Measurements from ENCODE around the gene ZCCHC24.

The ZCCHC24 gene

DNA sequence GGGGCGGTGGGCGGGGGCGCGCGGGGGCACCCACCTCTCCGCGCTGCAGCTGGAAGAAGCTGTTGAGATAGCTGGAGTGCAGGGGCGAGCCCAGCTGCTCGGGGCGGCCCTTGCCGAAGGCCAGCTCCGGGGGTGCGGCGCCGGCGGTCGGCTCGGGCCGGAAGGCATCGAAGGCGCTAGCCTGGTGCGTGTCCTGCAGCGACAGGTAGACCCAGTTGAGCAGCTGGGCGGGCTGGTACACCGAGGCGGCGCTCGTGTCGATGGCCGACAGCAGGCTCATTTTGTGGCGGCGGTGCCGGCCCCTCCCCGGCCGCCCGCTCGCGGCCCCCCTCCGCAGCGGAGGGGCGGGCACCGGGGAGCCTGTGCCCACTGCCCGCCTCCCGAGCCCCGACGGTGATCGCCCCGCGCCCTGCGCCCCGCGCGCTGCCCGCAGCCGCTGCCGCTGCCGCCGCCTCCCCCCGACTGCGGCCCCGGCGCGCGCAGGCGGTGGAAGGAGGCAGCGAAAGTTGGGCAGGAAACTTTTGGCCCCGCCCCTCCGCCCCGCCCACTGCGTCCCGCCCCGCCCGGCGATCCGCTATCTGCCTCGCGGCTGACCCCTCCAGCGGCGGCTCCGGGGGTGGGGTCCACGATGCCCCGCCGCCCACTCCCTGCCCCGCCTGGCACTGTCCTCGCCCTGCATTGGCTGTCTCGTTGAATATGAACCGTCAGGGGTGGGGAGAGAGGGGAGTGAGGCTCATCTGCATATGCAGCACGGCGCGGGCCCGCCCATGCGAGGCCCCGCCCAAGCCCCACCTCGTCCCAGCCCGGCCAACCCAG lies at the start of gene ZCCHC24:
ZCCHC24 (minus strand) TSS at position 464 of the 816 bp plus-strand sequence; CDS start at position 280, 184 bp downstream.
- peak; percentile 98 for DNase-seq (ENCODE audit: low spot score)

DNA sequence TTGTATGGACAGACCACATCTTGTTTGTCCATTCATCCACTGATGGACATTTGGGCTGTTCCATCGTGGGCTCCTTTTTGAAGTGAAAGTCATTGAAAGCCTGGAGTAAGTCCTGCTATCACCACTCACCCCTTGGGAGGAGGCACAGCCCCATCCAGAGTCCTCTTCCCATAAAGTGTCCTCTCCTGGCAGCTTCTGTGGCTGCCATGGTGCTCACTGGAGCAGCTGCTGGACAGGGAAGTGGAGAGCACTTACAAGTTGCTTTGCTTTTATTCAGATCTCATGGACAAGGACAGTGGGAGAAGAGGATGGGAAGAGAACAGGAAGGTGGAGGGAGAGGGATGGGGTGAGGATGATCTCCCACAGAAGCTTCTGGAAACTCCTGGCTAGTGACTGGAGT lies 48.4 kb upstream of the ZCCHC24 start:
- DNase-seq (ENCODE audit: low spot score), result no peak

DNA sequence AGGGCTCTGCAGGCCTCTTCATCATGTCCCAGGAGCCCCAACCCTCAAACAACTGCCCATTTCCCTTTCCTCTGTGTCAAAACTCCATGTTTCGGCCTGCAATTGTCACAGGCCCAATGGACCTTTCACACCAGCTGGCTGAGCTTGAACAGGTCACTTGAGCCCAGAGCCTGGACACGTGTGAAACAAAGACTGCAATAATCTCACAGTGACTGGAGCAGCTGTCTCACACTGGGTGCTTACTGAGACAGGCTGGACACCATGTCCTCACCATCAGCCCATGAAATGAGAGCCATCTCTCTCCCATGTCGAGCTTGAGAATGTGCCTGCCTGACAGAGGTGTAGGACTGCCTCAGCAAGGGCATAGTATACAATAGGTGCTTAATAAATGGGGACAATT lies 47.4 kb upstream of the ZCCHC24 start:
- no peak for DNase-seq (ENCODE audit: low spot score)

DNA sequence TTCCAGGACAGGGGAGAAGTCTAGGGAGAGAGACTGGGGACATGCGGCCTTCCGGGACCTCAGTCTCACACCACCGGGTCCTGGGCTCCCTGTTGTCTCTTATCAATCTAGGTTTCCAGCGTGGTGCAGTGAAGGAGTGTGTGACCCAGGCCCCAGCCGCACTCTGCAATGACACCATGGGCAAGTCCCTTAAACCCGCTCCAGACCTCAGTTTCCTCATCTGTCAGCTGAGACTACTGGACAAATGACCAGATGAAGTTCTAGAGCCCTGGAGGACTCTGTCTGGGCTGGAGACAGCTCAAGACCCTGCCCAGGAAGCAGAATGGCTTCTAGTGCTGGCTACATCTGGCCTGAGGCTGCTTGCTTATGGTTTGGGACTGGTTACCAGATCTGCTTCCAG lies 46.8 kb upstream of the ZCCHC24 start:
- DNase-seq (ENCODE audit: low spot score), result no peak

DNA sequence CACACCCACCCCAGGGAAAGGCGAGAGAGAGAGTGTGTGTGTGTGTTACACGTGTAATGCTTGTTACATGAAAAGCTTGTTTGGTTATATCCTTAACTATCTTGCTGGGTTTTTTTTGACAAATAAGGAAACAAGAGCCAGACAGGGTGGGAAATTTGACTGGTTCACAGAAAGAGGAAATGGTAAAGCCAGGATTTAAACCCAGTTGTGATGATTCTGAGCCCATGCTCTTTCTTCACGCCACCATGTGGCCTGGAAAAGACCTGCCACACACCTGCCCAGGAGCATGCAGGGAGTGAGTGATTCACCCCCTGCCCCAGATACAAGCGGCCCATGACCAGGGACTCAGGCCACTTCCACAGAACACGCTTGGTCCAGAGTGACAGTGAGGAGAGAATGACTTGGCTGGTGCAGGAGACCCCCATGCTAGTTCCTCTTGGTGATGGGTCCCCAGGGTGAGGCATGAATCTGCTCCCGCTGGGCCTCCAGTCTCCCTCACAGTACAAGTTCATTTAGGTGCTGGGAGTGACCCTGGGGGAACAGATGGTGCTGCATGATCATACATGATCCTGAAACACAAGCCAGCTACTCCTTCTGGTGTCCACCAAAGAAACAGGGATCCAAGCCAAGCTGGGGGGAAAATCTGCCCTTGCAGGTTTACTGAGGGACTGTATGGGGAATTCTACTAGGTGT lies 45.9 kb upstream of the ZCCHC24 start:
- no peak for DNase-seq (ENCODE audit: low spot score)

DNA sequence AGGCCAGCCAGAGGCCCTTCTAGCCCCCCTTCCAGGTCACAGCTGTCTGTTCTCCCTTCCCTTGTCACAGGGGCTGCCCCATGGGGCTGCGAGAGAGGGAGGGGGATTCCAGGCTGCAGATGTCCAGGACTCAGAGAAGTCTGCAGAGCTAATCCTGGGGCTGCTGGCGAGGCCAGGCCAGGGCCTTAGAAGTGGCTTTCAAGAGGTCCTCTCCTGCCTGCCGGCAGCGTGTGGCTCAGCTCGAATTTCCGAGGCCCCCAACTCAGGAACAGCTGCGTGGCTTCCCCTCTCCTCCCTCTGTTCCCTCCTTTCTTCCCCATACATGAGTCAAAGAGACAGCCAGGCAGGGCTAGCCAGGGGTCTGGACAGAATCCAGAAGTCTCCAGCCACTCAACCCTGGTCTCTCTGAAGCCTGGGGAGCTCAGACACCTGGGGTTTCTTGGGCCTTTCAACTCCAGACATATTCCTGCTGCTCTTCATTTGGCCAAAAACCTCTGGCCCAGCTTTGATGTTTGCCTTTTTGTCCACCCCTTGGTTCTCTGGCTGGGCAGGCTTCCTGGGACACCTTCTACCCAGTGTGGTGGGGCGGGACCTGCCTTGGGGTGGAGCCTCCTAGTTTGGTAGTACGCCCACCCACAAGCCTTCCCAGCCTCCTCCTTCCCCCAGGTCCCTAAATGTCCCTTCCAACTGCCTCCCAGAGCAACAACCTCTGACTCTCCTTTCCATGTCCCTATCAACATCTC lies 45.1 kb upstream of the ZCCHC24 start:
- DNase-seq (ENCODE audit: low spot score), result peak; percentile 80

DNA sequence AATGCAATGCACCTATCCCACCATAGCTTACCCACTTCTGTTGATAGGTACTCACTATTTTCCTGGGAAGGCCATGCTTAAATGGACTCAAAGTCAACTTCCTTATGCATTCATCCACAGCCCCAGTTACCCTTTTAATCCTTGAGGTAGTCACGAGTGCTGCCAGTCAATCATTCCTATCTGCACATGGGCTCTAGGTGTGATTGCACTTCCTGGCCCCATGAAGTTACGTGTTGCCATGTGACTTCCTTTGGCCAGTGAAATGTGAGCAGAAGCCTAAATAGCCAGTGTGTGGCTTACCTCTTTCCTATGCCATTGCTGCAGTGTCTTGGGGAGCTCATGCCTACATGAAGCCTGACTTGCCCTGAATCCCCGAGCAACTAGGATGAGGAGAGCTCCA lies 43.4 kb upstream of the ZCCHC24 start:
- no peak for DNase-seq (ENCODE audit: low spot score)

DNA sequence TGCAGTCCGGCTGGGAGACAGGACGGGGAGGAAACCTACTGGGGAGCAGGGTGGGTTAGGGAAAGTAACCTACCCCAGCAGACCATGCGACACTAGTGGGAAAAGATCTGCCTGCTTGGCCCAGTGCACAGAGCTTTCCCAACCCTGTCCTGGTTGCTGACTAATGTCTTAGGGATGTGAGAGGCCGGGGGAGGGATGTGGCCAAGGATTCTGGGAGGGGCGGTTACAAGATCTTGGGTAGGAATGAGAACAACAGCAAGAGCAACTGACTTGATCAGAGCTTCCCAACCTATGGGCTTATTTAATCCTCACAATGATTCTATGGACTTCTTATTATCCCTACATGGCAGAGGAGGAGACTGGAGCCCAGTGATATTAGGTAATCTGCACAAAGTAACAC lies 42.9 kb upstream of the ZCCHC24 start:
- DNase-seq (ENCODE audit: low spot score), result peak; percentile 67

DNA sequence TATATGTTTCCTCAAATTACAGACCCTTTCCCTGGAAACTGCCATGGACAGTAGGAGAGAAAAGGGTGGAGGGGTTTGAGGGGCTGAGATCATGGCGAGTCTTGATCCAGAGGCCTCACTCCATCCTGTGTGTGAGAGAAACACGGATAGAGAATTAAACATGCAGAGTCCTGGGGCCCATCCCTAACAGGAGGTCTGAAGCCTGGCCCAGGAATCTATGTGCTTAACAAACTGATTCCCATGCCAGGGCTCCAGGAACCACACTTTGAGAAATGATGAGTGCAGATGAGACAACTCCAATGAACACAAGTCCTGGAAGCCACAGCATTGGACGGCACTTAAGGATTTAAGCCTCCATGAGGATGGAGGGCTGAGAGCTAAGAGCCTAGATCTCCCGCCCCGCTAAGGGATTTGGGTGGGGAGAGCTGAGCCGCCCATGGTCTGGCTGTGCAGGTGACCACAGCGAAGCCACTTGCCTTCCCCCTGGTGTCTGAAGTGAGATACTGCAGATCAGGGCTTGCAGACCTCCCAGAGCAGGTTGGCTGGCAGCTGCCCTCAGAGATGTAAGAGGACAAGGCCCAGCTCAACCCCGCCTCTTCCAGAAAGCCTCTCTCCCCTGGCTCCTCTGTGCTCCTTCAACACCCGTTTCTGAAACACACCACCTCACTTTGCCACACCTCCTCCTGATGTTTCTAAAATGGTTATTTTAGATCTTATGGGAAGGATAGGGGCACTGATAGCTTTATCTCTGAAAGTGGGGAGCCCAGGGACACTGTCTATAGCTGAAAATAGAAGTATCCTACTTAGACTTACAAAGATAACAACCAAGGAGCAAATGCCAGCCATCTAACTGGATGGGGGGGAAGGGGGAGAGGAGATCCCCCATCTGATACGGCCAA lies 42.1 kb upstream of the ZCCHC24 start:
- DNase-seq (ENCODE audit: low spot score), result no peak

DNA sequence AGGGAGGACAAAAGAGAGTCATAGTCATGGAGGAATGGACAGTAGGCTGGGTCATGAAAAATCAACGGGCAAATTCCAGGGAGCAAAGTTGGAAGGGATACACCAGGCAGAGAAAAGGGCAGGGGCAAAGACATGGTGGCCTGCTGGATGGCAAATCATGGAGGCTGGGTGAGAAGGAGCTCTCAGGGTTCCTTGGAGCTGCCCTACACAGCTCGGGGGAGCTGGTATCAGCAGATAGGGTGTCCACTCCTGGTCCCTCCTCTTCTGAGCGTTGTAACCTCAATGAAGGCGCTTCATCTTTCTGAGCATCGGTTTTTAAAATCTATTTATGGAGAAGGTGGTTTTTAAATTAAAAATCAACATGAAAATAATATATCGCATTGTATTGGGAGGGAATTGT lies 39.1 kb upstream of the ZCCHC24 start:
- no peak for DNase-seq (ENCODE audit: low spot score)

DNA sequence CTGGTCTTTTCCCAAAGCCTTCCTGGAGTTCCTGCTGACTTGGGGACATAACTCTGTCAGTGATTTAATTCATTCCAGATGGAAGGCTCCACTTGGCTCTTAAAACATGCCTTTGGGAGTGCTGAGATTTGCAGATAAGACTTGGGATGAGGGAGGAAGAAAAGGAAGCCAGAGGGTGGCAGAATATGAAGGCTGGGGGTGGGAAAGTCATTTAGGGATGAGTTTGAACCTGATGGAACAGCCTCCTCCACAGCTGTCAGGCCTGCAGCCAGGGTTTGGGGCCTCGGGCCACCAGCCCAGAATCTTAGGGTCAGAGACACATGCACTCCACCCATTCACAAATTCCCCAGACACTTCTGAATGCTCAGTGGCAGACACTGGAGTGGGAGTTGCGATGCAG lies 38.5 kb upstream of the ZCCHC24 start:
- DNase-seq (ENCODE audit: low spot score), result no peak

DNA sequence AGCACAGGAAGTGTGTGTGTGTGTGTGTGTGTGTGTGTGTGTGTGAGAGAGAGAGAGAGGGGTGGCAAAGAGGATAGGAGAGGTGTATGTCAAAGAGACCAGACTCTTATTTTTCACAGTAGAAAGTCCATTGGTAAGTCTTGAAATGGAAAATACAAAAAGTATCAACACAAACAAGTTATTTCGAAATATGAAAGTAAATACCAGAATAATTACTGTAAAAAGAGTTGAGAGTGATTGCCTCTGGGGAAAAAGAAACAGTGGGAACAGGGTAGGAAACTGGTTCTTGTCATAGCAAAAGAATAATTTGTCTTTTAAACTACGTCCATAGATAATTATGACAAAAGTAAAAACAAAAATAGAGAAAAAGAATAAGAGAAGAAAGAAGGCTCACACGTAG lies 37.9 kb upstream of the ZCCHC24 start:
- DNase-seq (ENCODE audit: low spot score), result no peak

DNA sequence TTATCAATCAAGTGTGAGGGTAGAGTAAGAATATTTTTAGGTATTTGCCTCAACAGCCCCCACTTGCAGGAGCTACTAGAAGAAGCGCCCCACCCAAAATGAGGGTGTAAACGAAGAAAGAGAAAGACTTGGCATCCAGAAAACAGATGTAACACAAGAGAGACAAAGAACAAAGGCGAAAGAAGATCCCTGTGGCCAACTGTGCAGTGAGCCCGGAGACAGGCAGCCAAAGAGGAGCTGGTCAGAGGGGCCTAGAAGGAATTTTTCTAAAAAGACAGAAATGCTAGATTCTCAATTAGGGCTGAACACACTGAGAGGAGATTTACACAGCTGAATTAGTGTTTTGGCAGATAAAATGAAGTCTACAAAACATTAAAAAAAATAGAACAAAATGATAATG lies 37.3 kb upstream of the ZCCHC24 start:
- no peak for DNase-seq (ENCODE audit: low spot score)

DNA sequence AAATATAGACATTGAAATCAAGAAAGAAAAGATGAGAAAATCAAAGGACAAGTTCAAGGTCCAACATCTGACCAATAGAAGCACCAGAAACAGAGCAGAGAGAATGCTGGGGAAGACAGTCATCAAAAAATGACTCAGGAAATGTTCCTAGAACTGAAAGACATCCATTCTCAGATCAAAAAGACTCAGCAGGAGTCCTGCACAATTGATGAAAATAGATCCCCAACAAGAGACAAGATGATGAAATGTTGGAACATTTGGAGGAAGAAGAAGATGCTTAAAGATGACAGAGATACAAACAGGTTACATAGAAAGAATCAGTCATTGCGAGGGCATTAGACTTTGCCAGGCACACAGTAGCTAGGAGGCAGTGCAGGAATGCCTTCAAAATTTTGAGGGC lies 36.9 kb upstream of the ZCCHC24 start:
- no peak for DNase-seq (ENCODE audit: low spot score)

DNA sequence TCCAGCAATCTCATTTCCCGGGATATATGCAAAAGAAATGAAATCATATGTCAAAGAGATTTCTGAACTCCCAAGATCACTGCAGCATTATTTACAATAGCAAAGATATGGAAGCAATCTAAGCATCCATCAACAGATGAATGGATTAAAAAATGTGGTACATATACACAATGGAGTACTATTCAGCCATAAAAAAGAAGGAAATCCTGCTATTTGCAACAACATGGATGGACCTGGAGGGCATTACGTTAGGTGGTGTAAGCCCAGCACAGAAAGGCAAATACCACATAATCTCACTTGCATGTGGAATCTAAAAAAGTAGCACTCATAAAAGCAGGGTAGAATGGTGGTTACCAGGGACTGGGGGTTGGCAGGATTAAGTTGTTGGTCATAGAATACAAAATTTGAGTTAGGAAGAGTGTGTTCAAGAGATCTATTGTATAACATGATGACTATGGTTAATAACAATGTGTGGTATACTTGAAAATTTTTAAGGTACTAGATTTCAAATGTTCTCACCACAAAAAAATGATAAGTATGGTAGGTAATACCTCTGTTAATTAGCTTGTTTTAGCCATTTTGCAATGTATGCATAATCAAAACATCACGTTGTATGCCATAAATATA lies 34.0 kb upstream of the ZCCHC24 start:
- no peak for DNase-seq (ENCODE audit: low spot score)

DNA sequence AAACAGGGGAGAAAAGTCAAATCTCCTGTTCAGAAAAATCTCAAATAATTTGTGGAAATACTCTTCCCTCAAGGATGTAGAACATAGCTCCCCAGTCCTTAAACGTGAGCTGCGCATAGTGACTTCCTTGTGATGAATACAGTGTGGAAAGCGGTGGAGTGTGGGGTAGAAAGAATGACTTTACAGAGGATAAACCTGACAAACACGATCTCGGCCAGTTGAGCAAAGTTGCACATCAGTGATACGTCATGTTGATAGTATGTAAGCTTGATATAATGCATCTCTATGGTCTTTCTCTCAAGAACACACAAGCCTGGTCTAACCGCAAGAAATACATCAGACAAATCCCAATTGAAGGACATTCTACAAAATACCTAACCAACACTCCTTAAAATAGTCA lies 32.0 kb upstream of the ZCCHC24 start:
- DNase-seq (ENCODE audit: low spot score), result no peak

DNA sequence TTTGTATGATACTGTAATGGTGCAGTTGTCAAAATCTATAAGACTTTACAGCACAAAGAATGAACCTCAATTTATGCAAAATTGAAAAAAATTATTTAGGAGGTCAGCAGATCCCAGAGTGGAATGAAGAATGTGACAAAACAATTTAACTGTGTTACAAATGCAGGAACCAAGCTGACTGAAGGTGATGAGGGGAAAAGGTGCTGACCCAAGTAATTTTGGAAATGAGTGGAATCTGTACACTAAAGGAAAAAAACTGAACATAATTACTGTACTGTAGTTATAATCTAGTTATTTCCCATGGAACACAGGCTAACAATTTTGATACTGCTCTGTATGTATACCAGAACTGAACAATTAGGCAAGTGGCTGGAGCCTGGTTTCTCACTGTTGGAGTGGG lies 31.2 kb upstream of the ZCCHC24 start:
- no peak for DNase-seq (ENCODE audit: low spot score)

DNA sequence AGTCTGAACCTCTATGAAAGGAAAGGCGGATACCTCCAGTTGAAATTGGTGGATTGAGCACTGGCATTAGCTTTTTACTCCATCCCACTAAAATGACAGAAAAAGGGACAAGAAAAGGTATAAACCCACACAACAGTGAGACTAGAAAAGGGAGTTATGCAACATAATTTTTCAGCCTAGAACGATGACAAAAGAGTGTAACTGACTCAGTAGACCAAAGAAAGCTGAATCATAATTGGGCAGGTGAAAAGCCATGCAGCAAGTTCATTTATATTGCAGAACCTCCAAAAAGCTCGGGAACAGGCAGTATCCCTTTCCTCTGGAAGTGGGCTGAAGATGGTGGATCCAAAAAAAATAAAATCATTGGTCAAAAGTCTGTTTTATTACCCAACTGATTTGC lies 30.5 kb upstream of the ZCCHC24 start:
- DNase-seq (ENCODE audit: low spot score), result no peak

DNA sequence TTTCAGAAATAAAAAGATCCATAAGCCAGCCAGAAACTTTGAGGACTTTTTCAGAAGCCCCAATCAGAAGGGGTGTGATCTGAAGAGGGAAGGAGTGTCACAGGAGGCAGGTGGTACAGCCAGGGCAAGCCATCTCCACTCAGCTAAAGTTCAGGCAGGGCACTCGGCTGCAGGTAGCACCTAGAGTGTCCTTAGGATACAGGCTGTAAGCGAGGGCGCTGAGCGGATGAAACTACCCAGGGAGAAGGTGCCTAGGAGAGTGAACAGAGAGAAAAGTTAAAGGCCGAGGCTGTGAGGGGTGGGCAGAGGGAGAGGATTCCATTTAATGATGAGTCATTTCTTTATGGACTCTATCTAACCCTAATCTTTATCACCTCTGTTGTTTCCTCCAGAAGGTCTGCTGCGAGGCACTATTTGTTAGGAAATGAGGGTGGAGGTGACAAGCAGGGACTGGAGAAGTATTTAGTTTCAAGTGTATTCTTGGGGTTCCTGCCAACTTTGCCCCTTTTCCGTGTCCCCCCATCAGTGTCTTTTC lies 29.8 kb upstream of the ZCCHC24 start:
- no peak for DNase-seq (ENCODE audit: low spot score)

DNA sequence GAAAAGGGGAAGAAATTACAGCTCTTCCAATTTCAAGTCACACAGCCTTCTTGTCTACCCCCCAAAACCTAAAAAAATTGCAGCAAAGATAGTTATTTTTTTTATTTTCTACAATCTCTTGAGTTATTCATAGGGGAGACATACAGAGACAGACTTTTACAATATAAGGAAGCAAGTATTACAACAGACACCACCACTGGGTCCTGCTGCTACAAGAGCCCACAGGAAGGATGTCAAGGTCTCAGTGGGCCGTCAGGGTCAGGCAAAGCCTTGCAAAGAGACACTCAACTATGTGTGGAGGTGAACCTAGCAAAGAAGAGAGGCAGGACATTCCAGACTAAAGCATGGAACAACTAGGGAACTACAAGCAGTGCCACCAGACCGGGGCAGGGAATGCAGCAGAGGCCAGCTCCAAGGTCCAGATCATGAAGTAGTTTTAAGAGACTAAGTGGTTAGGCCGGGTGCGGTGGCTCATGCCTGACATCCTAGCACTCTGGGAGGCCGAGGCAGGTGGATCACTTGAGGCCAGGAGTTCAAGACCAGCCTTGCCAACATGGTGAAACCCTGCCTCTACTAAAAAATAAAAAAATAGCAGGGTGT lies 28.2 kb upstream of the ZCCHC24 start:
- no peak for DNase-seq (ENCODE audit: low spot score)

DNA sequence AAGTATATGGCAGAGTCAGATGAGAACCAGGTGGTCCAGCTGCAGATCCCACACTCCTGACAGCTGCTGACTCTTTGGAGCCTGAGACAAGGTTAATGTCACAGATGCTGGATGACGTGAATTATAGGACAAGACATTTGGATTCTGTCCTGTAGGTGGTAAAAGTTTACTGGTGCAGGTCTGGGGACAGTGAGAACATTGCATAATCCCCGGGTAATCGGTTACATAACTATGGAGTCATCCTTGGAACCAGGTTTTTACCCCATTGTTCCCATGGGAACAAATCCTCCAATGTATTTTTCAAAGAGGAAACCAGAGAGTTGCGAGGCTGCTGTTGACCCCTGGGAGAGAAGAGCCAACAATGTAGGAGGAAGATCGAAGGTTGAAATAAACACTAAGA lies 27.5 kb upstream of the ZCCHC24 start:
- no peak for DNase-seq (ENCODE audit: low spot score)

All from left forelimb (tissue), 1 donor.